Activated CD4-positive, alpha-beta T cell treated with anti-CD3 and anti-CD28 coated beads, Interleukin-2, amount 50 U/mL, for 4 hours (primary cell): ENCODE data around the gene MAGI2.
"Not testable (repeated sequence)": the region's sequence is repeated elsewhere in the genome, so short reads cannot be mapped to it uniquely, and the experiment has no call there.

Experiments
- DNase-seq, 2 experiments: peaks; one replicate each; pipeline ENCODE4 v3.0.0-alpha.2; 2020

Gene MAGI2

GRCh38 chr7:78510580-78511188, 942.8 kb downstream of the MAGI2 start:
- DNase-seq: no peak

GRCh38 chr7:78503301-78503700, 950.2 kb downstream of the MAGI2 start:
- DNase-seq: not testable (repeated sequence)

GRCh38 chr7:78501064-78501463, 952.4 kb downstream of the MAGI2 start:
- DNase-seq: no peak

GRCh38 chr7:78499971-78500370, 953.5 kb downstream of the MAGI2 start:
- no peak for DNase-seq

- no peak for DNase-seq
Measured at GRCh38 chr7:78499283-78499682, 954.2 kb downstream of the MAGI2 start.

- no peak for DNase-seq
Measured at GRCh38 chr7:78497728-78498427, 955.6 kb downstream of the MAGI2 start.

- no peak for DNase-seq
Measured at GRCh38 chr7:78496096-78496630, 957.3 kb downstream of the MAGI2 start.

GRCh38 chr7:78493401-78493800, 960.1 kb downstream of the MAGI2 start:
- DNase-seq: no peak

GRCh38 chr7:78492146-78492545, 961.3 kb downstream of the MAGI2 start:
- DNase-seq: no peak

GRCh38 chr7:78490524-78490923, 962.9 kb downstream of the MAGI2 start:
- DNase-seq: no peak

GRCh38 chr7:78489476-78490240, 963.8 kb downstream of the MAGI2 start:
- no peak for DNase-seq

- DNase-seq: no peak
Measured at GRCh38 chr7:78487464-78487863, 966.0 kb downstream of the MAGI2 start.

- DNase-seq: no peak
Measured at GRCh38 chr7:78479348-78479747, 974.1 kb downstream of the MAGI2 start.

- DNase-seq: no peak
Measured at GRCh38 chr7:78476851-78477405, 976.5 kb downstream of the MAGI2 start.

- no peak for DNase-seq
Measured at GRCh38 chr7:78473571-78474301, 979.7 kb downstream of the MAGI2 start.

- no peak for DNase-seq
Measured at GRCh38 chr7:78473021-78473420, 980.4 kb downstream of the MAGI2 start.

GRCh38 chr7:78472519-78472918, 980.9 kb downstream of the MAGI2 start:
- no peak for DNase-seq

- DNase-seq: no peak
Measured at GRCh38 chr7:78465894-78466293, 987.6 kb downstream of the MAGI2 start.

- no peak for DNase-seq
Measured at GRCh38 chr7:78463039-78463438, 990.4 kb downstream of the MAGI2 start.

- no peak for DNase-seq
Measured at GRCh38 chr7:78450706-78451105, 1002.8 kb downstream of the MAGI2 start.

- no peak for DNase-seq
Measured at GRCh38 chr7:78448911-78449310, 1004.6 kb downstream of the MAGI2 start.

- DNase-seq: no peak
Measured at GRCh38 chr7:78444267-78444666, 1009.2 kb downstream of the MAGI2 start.

- DNase-seq: no peak
Measured at GRCh38 chr7:78443811-78444210, 1009.7 kb downstream of the MAGI2 start.
